Left ventricle myocardium superior (tissue), 1 donor: Measurements from ENCODE around the gene UCHL3. TPM values are rescaled to one million over a fixed set of nuclear protein-coding genes. Genes with fewer than 3 reads are reported as not detected.

Source experiments
- ATAC-seq: fragments of 200-7000 bp; cut with Tn5 transposase; one replicate; pipeline ENCODE4 v1.9.1; 2020; ENCODE audit warnings: mild to moderate bottlenecking, moderate library complexity
- DNase-seq: peaks from one replicate; pipeline ENCODE4 v3.0.0-alpha.2; 2020
- intact Hi-C: fragments of 100-400 bp; cut with micrococcal nuclease; formaldehyde crosslinking; loops from one replicate; pipeline ENCODE4 v1.11.0; 2022
- long read RNA-seq: library from polyadenylated mRNA; unstranded; transcript quantifications from one replicate; pipeline ENCODE4 v2.0.0, GENCODE V29; 2021
- total RNA-seq: library from RNA; stranded (reverse); fragmentation: NEBNext Ultra II Directional; extraction: Animal tissue kit (Norgen Biotek cat#: 25700); gene quantifications from one replicate; pipeline ENCODE4 v1.2.1, GENCODE V29; 2021
- donor health status: DM: no; HTN: yes; CAD: no; lungs with severe emphysema.

The UCHL3 gene
- total RNA-seq, result 23.7 TPM
- long read RNA-seq, partial matches to known transcripts, result 2 of 3 reads
- long read RNA-seq, other reads (novel, unspliced or antisense), result 0 of 3 reads

DNA sequence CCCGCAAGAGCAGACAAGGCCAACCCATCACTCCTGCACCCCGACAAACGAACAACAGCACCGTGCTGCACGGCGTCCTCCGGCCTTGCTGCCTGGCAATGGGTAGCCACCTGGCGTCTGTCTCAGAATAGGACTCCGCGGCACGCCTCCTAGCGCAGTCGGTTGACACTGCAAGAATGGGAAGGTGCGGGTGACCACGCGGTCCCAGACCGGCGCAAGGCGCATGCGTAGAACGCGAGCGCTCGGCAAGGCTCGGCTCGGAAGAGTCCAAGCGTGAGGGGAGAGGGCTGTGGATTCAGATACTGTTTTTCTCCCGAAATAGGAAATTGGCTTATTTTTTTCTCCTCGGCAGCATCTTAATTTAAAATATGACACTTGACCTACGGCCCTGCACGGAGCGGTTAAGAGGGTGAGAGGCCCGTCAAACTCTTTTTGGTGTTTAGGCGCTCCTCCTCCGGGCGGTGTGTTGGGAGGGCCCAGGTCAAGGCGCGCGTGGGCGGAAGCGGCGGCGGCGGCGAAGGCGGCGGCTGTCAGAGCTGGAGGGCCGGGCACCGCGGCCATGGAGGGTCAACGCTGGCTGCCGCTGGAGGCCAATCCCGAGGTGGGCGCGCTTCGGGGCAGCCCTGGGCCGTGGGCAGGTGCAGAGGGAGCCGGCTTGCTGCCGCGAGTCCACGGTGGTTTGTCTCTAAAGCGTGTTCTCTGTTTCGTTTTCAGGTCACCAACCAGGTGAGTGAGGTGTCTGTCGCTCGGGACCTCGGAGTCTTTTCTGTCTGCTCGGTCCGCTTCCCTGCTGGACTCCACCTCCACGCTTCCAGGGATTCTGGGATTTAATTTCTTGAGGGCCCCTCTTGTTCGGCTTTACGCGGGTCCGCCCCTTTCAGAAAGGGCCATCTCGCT lies at the start of gene UCHL3:
Gene UCHL3, plus strand, starts transcription at position 530 of the 897 bp plus-strand sequence. Its CDS starts 30 bp downstream, at position 560.
- intact Hi-C loops, result no loop called here
- ATAC-seq (peak; percentile 98), DNase-seq (peak; percentile 99)

GRCh38 chr13:75505327-75505726 lies 44.3 kb upstream of the UCHL3 start:
- intact Hi-C loops, result no loop called here
- ATAC-seq (peak; percentile 33), DNase-seq (no peak)

GRCh38 chr13:75506018-75506417 lies 43.6 kb upstream of the UCHL3 start:
- intact Hi-C loops, result no loop called here
- ATAC-seq (no peak), DNase-seq (no peak)

- ATAC-seq, result no peak
- no peak for DNase-seq
- intact Hi-C loops, result no loop called here
Observed at GRCh38 chr13:75507027-75508001, 42.3 kb upstream of the UCHL3 start.

DNA sequence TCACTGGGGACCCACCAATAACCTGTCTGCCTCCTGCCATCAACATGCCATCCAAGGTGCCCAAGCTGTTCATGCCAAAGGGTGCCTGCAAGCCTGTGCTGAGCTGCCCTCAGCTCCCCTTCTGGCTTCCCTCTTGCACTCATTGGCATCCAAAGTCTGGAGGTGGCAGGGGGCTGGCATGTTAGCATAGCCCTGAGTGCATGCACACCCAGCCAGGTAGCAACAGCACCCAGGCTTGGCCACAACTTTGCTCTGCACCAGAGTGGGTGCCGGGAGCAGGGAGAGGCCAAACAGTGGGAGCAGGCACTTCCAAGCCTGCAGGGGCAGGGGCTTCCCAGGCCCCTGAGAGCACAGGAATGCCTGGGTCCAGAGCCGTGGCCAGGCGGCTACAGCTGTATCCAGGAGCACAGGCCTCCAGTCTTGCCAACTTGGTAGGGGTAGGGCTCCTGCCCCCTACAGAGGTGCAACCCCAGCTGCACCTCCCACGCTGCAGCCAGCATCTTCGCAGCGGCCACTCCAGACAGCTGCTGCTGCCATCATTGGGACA lies 41.5 kb upstream of the UCHL3 start:
- ATAC-seq, result no peak
- intact Hi-C loops, result no loop called here
- DNase-seq, result no peak

GRCh38 chr13:75511051-75511625 lies 38.5 kb upstream of the UCHL3 start:
- intact Hi-C loops, result no loop called here
- DNase-seq (no peak), ATAC-seq (no peak)

- ATAC-seq (no peak), DNase-seq (no peak)
- intact Hi-C loops, result no loop called here
Observed at GRCh38 chr13:75512253-75512652, 37.3 kb upstream of the UCHL3 start.

DNA sequence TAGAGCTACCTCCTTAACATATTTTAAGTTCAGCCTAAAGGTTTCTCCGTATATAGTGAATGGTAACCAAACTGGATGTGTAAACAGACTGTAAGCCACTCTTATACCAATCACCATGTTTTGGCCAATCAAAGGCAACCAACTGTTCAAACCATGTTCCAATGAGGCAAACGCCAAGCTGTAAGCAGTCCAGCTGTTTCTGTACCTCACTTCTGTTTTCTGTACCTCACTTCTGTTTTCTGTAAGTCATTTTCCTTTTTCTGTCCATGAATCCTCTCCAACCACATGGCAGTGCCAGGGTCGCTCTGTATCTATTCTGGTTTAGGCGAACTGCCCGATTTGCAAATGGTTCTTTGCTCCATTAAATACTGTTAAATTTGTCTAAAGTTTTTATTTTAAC lies 36.3 kb upstream of the UCHL3 start:
- intact Hi-C loops, result no loop called here
- DNase-seq (no peak), ATAC-seq (no peak)

DNA sequence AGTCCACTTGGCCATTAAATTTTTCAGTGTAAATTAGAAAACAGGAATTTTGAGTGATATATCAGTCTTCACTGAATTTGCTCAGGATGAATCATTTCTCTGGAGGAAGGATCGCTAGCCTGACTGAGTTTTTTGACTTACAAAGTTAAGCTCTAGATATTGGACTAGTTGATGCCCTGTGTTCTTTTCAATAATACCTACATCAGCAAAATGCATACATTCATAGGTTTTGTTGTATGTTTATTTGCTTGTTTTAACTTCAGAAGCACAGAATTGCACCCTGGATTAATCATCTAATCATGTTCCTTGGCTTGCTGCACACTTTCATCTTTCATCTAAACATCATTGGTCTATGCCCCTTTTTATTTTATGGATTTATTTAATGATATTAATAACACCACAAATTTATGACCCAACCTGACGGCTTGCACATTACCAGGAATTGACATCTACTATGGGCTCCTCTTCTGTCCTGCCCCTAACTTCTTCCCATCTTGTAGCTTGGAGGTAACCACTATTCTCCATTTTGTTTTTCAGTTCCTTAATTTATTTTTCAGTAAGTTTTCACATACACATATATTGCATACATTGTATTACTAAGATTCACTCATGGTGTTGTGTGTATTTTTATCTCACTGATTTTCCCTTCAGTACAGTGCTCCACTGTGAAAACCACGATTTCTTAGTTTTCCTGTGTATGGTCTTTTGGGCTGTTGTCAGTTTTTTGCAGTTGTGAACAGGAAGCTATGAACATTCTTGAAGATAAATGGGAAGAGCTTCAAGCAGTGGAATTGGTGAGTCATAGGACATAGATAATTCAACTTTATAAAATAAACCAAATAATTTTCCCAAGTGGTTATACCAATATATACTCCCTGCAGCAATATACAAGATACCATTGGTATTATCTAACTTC lies 35.3 kb upstream of the UCHL3 start:
- ATAC-seq (no peak), DNase-seq (no peak)
- intact Hi-C loops, result no loop called here

GRCh38 chr13:75518439-75519088 lies 31.0 kb upstream of the UCHL3 start:
- peak; percentile 28 for DNase-seq
- intact Hi-C loops, result no loop called here
- no peak for ATAC-seq

DNA sequence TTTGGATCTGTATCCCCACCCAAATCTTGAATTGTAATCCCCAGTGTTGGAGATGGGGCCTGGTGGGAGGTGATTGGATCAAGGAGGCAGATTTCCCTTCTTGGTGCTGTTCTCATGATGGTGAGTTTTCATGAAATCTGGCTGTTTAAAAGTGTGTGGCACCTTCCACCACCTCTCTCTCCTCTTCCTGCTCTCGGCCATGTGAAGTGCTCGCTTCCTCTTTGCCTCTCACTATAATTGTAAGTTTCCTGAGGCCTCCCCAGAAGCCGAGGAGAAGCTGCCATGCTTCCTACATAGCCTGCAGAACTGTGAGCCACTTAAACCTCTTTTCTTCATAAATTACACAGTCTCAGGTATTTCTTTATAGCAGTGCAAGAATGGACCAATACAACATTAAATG lies 27.6 kb upstream of the UCHL3 start:
- DNase-seq, result no peak
- no peak for ATAC-seq
- intact Hi-C loops, result no loop called here

DNA sequence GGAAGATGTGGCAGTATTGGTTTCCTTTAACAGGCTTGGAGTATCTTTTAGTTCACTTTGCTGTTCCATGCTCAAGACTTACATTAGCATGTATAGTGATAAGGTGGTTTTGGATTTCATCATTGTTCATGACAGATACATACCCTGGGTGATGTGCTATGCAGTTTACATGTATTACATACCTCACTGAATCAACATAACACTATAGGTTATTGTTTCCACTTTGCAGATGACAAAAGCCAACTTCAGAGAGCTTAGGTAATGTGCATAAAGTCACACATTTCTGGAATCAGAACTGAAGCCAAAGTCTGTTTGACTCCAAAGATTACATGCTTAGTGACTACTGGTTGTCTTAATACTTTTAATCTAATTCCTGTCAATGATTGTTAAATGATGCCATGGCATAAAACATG lies 19.0 kb upstream of the UCHL3 start:
- ATAC-seq, result no peak
- no peak for DNase-seq
- intact Hi-C loops, result no loop called here

DNA sequence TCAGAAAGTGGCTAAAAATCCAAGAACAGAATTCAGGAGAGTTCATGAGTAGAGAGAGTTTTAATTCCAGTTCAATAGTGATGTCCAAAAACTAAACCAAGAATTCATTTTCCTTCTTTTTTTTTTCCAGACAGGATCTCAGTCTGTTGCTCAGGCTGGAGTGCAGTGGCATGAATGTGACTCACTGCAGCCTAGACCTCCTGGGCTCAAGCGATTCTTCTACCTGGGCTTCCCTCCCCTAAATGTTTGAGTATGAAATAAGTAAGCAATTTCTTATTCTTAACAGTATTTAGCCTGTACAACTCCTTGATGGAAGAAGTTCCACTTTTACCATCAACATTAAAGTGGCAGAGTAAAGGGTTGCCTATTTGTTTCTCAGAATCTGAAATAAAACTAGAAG lies 15.7 kb upstream of the UCHL3 start:
- ATAC-seq (no peak), DNase-seq (no peak)
- intact Hi-C loops, result no loop called here

DNA sequence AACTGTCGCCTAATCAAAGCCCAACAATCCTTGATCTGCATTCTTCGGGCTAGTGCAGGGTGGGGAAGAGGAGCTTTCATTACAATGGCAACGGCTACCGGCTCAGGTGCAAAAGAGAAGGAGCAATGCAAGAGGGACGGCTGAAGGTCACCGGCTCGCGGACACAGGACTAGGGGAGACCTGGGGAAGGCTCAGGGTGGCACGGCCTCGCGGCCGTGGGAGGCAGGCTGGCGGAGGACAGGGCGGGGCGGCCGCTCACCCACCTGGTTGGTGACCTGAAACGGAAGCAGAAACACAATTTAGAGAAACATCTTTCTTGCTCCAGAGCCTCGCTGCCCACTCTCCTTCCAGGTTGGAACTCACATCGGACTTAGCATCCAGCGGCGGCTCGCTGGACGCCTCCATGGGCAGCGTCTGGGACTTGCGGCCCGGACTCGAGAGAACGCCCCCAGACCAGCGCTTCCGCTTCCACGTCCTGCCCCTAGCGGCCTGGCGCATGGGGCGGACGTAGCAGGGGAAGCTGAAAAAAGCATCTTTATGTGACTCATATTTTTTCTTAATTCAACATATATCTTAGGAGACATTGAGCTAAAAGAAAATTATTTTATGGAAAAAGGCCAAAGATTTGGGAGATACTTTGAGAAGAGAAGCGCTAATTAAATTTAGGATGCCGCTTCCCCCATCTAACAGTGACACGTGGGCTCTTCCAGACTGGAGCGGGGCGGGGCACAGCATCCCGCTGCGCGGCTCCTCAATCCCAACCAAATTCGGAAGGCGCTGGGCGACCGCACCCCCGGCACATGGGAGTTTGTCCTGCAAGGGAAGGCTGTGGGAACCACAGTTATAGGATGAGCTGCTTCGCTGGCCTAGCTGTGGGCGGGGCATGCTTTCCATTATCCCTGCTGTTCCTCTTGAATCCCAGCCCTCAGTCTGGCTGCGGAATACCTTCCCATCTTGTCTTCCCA lies 11.9 kb upstream of the UCHL3 start, which contains the start of gene COMMD6:
Gene COMMD6, minus strand, starts transcription at position 441 of the 965 bp plus-strand sequence. Its CDS starts 36 bp downstream, at position 405.
- intact Hi-C loops, result no loop called here
- peak; percentile 87 for DNase-seq
- peak; percentile 96 for ATAC-seq

- ATAC-seq, result no peak
- intact Hi-C loops, result no loop called here
- no peak for DNase-seq
Observed at GRCh38 chr13:75541287-75541686, 8.3 kb upstream of the UCHL3 start.

DNA sequence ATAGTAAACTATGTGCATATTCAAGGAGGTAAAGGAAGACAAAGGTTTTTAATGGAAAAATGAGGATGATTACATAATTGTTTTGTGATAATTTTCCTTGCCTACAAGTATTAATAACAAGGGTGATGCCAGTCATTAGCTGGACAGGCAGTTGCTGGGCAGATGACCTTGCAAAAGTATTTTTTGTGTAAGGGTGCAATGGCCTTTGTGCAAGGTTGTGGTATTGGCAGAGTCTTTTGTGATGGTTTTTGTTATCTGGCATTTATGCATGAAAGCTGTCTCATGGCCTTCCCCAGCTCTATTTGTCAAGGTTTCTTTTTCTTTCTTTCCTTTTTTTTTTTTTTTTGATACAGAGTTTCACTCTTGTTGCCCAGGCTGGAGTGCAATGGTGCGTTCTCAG lies 7.6 kb upstream of the UCHL3 start:
- no peak for ATAC-seq
- DNase-seq, result no peak
- intact Hi-C loops, result no loop called here
